ENCODE measurements around the gene AJAP1. TPM values are rescaled to one million over a fixed set of nuclear protein-coding genes. Genes with fewer than 3 reads are reported as not detected.

Gene AJAP1
- total and polyA plus RNA-seq, 2 donors (not counting 1 experiment from before 2014, with no cell fraction given) = not detected

- Histone ChIP-seq H3K27ac (ENCODE audit: low read length in 2 of 2) (no peak overlapping the region), H3K9me3 (ENCODE audit: control extremely low read depth in 1 of 3, control insufficient read depth in 2 of 3, insufficient read depth in 1 of 3, low read length in 2 of 3) (peaks cover 0 to 16% (median 0%) of the 10 kb centered on the region in 3 donors), H3K36me3 (replicated peaks in 1 of 2; ENCODE audit: control extremely low read depth in 1 of 2, control insufficient read depth in 1 of 2, extremely low read depth in 1 of 2, insufficient read depth in 2 of 2, low read length in 1 of 2) (no peaks in the 10 kb centered on the region), H4K20me1 (ENCODE audit: control insufficient read depth, insufficient read depth, low read length, poor library complexity, severe bottlenecking) (no peaks in the 10 kb centered on the region), H3K79me2 (ENCODE audit: control insufficient read depth, insufficient read depth, low read length) (no peaks in the 10 kb centered on the region), H3K4me3 (ENCODE audit: control extremely low read depth in 1 of 5, extremely low read depth in 1 of 5, insufficient read depth in 1 of 5, low read depth in 2 of 5, low read length in 4 of 5) (no peak overlapping the region), H3K4me2 (replicated peaks; ENCODE audit: low read depth, low read length, poor library complexity, severe bottlenecking) (no peak overlapping the region), H3K9ac (ENCODE audit: low read length) (no peak overlapping the region), H2AFZ (ENCODE audit: insufficient read depth, low read depth, low read length, poor library complexity, severe bottlenecking) (no peak overlapping the region), H3K4me1 (ENCODE audit: control insufficient read depth in 2 of 2, insufficient read depth in 2 of 2, low read length in 2 of 2) (no peaks in the 10 kb centered on the region), H3K27me3 (replicated peaks in 1 of 4; ENCODE audit: control extremely low read depth in 1 of 4, control insufficient read depth in 3 of 4, insufficient read depth in 4 of 4, low read length in 3 of 4) (no peaks in the 10 kb centered on the region)
- DNase-seq (no peak), ATAC-seq (ENCODE audit: low read depth) (no peak)
- WGBS (ENCODE audit: insufficient coverage) = 92% methylated on average over 16 of the region's 19 CpGs
- H3K27ac Mint-ChIP-seq = no peak overlapping the region
- no peak overlapping the region for H3K4me3 Mint-ChIP-seq
- H3K27me3 Mint-ChIP-seq = no peaks in the 10 kb centered on the region
- no peaks in the 10 kb centered on the region for H3K4me1 Mint-ChIP-seq
- TF ChIP-seq CTCF (IDR thresholded peaks at IDR 0.05) (no peak), EZH2 (IDR thresholded peaks at IDR 0.05; ENCODE audit: borderline replicate concordance, insufficient read depth, low read depth, low read length, poor library complexity, severe bottlenecking) (no peak)
- H3K9me3 Mint-ChIP-seq (ENCODE audit: insufficient read depth) = no peaks in the 10 kb centered on the region
- ChIA-PET POLR2A (no interaction called here), CTCF (no interaction called here)
- intact Hi-C loops (cut with micrococcal nuclease) = no loop called here
These were observed 43.4 kb downstream of the AJAP1 start for GRCh38 chr1:4697801-4698200.

- no peaks in the 10 kb centered on the region for H3K79me2 ChIP-seq (ENCODE audit: control insufficient read depth, insufficient read depth, low read length)
- no peaks in the 10 kb centered on the region for H4K20me1 ChIP-seq (ENCODE audit: control insufficient read depth, insufficient read depth, low read length, poor library complexity, severe bottlenecking)
- no peaks in the 10 kb centered on the region for H3K4me1 ChIP-seq (ENCODE audit: control insufficient read depth in 2 of 2, insufficient read depth in 2 of 2, low read length in 2 of 2)
- H3K36me3 ChIP-seq (replicated peaks in 1 of 2; ENCODE audit: control extremely low read depth in 1 of 2, control insufficient read depth in 1 of 2, extremely low read depth in 1 of 2, insufficient read depth in 2 of 2, low read length in 1 of 2) = no peaks in the 10 kb centered on the region
- ChIA-PET POLR2A (no interaction called here), CTCF (no interaction called here)
- no peak overlapping the region for H3K9ac ChIP-seq (ENCODE audit: low read length)
- intact Hi-C loops (cut with micrococcal nuclease) = no loop called here
- no peak overlapping the region for H3K27ac Mint-ChIP-seq
- H3K4me3 Mint-ChIP-seq = no peak overlapping the region
- peaks cover 0 to 16% (median 0%) of the 10 kb centered on the region in 3 donors for H3K9me3 ChIP-seq (ENCODE audit: control extremely low read depth in 1 of 3, control insufficient read depth in 2 of 3, insufficient read depth in 1 of 3, low read length in 2 of 3)
- H3K27me3 ChIP-seq (replicated peaks in 1 of 4; ENCODE audit: control extremely low read depth in 1 of 4, control insufficient read depth in 3 of 4, insufficient read depth in 4 of 4, low read length in 3 of 4) = no peaks in the 10 kb centered on the region
- ATAC-seq (ENCODE audit: low read depth) (no peak), DNase-seq (no peak)
- no peak overlapping the region for H3K4me2 ChIP-seq (replicated peaks; ENCODE audit: low read depth, low read length, poor library complexity, severe bottlenecking)
- H3K4me1 Mint-ChIP-seq = no peaks in the 10 kb centered on the region
- H3K27me3 Mint-ChIP-seq = no peaks in the 10 kb centered on the region
- H3K27ac ChIP-seq (ENCODE audit: low read length in 2 of 2) = no peak overlapping the region
- H2AFZ ChIP-seq (ENCODE audit: insufficient read depth, low read depth, low read length, poor library complexity, severe bottlenecking) = no peak overlapping the region
- 90% methylated on average over 8 of the region's 8 CpGs for WGBS (ENCODE audit: insufficient coverage)
- no peak overlapping the region for H3K4me3 ChIP-seq (ENCODE audit: control extremely low read depth in 1 of 5, extremely low read depth in 1 of 5, insufficient read depth in 1 of 5, low read depth in 2 of 5, low read length in 4 of 5)
- no peaks in the 10 kb centered on the region for H3K9me3 Mint-ChIP-seq (ENCODE audit: insufficient read depth)
- TF ChIP-seq CTCF (IDR thresholded peaks at IDR 0.05) (no peak), EZH2 (IDR thresholded peaks at IDR 0.05; ENCODE audit: borderline replicate concordance, insufficient read depth, low read depth, low read length, poor library complexity, severe bottlenecking) (no peak)
These were observed 44.5 kb downstream of the AJAP1 start for GRCh38 chr1:4698911-4699310.

All from B cell (primary cell).